ENCODE measurements around the gene CASP9.
"Not testable (repeated sequence)": the region's sequence is repeated elsewhere in the genome, so short reads cannot be mapped to it uniquely, and the experiment has no call there.

The CASP9 gene

DNA sequence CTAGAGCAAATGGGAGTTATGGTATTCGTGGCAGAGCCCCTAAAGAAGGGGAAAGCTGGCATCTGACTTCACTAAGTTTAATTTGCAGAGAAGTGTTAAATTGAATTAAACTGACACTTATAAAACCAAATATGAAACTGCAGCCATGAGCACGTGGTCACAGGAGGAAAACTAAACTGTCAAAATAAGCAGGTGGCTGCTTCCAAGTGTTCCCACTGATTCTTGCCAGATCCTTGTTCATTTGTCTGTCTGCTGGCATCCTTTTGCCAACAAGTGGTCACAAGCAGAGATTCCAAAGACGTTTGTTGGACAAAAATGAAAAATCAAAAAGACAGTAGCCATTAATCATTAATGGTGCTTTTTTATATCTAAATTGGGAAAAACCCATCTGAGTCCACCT lies 54.7 kb downstream of the CASP9 start:
- TF ChIP-seq CTCF (IDR thresholded peaks at IDR 0.05), result no peak
- no peak for TF ChIP-seq ZFX (IDR thresholded peaks at IDR 0.05; ENCODE audit: borderline replicate concordance)
- H3K27ac ChIP-seq, result no peak overlapping the region

GRCh38 chr1:15468145-15468544 lies 55.9 kb downstream of the CASP9 start:
- TF ChIP-seq CTCF (IDR thresholded peaks at IDR 0.05) (no peak), ZFX (IDR thresholded peaks at IDR 0.05; ENCODE audit: borderline replicate concordance) (no peak)
- no peak overlapping the region for H3K27ac ChIP-seq

DNA sequence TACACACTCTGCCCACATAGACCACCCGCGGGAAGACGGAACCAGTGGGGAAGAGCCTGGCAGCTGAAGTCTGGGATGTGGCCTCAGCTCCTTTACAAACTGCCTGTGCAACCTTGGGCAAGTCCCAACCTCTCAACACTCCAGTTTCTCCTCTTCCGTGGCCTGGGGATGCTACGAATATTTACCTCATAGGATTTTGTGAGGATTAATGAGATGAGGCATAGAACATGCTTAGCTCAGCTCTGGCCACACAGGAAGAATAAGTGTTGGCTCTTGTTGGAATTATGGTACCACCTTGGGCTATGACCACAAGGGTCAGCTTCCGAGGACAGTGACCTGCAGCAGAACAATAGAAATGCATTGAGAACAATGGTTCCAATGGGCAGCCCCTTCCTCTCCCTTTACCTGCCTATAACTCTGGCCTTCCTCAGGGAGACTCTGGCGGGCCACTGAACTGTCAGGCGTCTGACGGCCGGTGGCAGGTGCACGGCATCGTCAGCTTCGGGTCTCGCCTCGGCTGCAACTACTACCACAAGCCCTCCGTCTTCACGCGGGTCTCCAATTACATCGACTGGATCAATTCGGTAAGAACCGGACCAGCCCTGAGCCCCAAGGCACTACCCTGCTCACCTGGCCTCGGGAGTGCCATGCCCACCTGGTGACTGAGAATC lies 56.9 kb downstream of the CASP9 start:
- H3K27ac ChIP-seq, result not testable (repeated sequence)

DNA sequence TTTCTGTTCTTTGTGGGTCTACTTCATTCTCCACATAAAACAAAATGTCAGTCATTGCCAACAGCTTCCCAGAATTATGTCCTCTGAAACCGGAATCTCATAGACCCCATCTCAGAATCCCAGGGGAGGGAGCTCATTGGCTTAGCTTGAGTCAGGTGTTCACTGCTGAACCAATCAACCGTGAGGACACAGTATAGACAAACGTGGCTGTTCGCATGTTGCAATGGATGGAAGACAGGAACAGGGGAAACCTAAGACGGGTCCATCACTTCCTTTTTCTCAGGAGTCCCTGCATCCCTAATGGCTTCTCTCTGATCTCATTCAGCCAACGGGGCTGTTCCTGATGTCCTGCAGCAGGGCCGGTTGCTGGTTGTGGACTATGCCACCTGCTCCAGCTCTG lies 58.3 kb downstream of the CASP9 start:
- TF ChIP-seq ZFX (IDR thresholded peaks at IDR 0.05; ENCODE audit: borderline replicate concordance) (no peak), CTCF (IDR thresholded peaks at IDR 0.05) (no peak)
- H3K27ac ChIP-seq, result no peak overlapping the region

DNA sequence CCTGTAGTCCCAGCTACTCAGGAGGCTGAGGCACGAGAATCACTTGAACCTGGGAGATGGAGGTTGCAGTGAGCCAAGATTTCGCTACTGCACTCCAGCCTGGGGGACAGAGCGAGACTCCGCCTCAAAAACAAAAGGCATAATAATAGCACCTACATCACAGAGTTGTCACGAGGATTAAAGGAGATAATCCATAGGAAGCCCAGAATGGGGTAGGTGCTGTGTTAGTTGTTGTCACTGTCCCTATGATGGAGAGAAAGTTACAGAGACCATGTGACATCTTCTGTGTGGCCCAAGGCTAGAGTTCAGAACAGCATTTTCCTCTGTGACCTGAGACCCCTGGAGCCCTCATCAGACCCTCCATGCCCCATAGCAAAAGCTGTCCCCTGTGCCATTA lies 60.1 kb downstream of the CASP9 start:
- H3K27ac ChIP-seq, result not testable (repeated sequence)

GRCh38 chr1:15463064-15463800 lies 60.8 kb downstream of the CASP9 start:
- H3K27ac ChIP-seq, result not testable (repeated sequence)

GRCh38 chr1:15460708-15461095 lies 63.3 kb downstream of the CASP9 start:
- H3K27ac ChIP-seq, result no peak overlapping the region
- TF ChIP-seq CTCF (IDR thresholded peaks at IDR 0.05), result no peak

DNA sequence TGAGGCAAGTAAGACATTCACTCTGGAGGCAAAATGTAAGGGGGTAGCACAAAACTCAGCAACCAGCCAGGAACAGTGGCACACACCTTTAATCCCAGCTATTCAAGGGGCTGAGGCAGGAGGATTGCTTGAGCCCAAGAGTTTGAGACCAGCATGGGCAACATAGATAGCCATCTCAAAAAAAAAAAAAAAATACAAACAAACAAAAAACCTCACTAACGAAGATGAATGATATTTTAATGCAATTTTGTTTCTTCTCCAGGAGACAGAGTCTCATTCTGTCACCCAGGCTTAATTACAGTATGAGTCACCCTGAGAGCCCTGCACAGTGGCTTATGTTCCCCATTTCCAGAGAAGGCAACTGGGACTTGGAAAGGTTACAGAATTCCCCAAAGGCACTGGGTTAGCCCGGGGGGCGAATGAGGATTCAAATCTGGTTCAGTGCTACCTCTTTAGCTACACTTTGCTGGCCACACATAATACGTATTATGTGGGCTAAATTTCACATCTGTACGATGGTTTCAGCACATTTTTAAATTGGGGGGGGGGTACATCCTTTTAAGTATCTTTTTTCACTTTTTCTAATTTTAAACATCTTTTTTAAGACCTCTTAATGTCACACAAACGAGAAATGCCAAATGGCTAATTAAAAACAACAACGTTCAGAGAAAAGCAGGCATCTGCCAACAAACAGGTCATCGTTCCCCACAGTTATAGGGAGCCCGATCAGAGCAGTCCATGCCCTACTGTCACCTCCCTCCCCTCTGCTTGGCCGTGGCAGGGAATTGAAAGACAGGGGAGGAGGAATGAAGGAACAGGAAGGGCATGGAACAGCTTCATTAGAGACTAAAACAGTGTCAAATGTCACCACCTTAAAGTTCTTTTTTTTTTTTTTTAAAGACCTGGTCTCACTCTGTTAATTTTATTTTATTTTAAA lies 64.0 kb downstream of the CASP9 start:
- no peak overlapping the region for H3K27ac ChIP-seq
- TF ChIP-seq CTCF (IDR thresholded peaks at IDR 0.05) (no peak), ZFX (IDR thresholded peaks at IDR 0.05; ENCODE audit: borderline replicate concordance) (no peak)

GRCh38 chr1:15458388-15458787 lies 65.6 kb downstream of the CASP9 start:
- not testable (repeated sequence) for H3K27ac ChIP-seq
